Gastroesophageal sphincter (tissue), 3 donors: ENCODE measurements around the gene UBE3D.

ENCODE experiments used
- EP300 ChIP-seq: sonication (generic); formaldehyde crosslinking; IDR thresholded peaks from one replicate; pipeline ENCODE4 v1.6.1; 2017; ENCODE audit warnings: antibody characterized with exemption, mild to moderate bottlenecking
- TF ChIP-seq, protein P1 (sequence below), 4 experiments: fragments of 200-600 bp in 2 of 4; fragments of 450-650 bp in 2 of 4; sonication (generic) in 1 of 4; IDR thresholded peaks; one replicate each; pipeline ENCODE4 v1.5.1; 2017 to 2019; ENCODE audit warnings: antibody characterized with exemption in 4 of 4, mild to moderate bottlenecking in 2 of 4, moderate library complexity in 2 of 4

DNA sequence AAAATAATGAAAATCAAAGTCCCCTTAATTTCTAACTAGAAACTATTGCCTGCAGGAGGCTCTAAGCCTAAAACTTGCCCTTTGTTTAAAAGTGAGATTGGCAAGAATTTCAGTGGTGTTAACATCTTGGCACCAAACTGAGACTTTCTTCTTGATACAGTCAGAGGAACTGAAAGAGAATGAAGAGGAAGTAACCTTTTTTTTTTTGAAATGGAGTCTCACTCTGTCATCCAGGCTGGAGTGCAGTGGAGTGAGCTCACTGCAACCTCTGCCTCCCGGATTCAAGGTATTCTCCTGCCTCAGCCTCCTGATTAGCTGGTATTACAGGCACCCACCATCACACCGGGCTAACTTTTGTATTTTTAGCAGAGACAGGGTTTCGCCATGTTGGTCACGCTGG lies 5.4 kb upstream of the UBE3D start:
- TF ChIP-seq, protein P1, sequence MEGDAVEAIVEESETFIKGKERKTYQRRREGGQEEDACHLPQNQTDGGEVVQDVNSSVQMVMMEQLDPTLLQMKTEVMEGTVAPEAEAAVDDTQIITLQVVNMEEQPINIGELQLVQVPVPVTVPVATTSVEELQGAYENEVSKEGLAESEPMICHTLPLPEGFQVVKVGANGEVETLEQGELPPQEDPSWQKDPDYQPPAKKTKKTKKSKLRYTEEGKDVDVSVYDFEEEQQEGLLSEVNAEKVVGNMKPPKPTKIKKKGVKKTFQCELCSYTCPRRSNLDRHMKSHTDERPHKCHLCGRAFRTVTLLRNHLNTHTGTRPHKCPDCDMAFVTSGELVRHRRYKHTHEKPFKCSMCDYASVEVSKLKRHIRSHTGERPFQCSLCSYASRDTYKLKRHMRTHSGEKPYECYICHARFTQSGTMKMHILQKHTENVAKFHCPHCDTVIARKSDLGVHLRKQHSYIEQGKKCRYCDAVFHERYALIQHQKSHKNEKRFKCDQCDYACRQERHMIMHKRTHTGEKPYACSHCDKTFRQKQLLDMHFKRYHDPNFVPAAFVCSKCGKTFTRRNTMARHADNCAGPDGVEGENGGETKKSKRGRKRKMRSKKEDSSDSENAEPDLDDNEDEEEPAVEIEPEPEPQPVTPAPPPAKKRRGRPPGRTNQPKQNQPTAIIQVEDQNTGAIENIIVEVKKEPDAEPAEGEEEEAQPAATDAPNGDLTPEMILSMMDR (IDR thresholded peaks at IDR 0.05): no peak
- no peak for TF ChIP-seq EP300
